GM12874 (cell line): ENCODE data around the gene GPR78.

Experiments used
- TF ChIP-seq, protein P1 (sequence below): IDR thresholded peaks from 2 replicates; pipeline ENCODE4 v1.5.1; 2011; ENCODE audit warnings: low read depth, mild to moderate bottlenecking, control low read depth, low read length, moderate library complexity; ENCODE audit not compliant: insufficient read depth

GPR78 gene

GRCh38 chr4:8606966-8607365, 26.8 kb downstream of the GPR78 start:
- TF ChIP-seq, protein P1, sequence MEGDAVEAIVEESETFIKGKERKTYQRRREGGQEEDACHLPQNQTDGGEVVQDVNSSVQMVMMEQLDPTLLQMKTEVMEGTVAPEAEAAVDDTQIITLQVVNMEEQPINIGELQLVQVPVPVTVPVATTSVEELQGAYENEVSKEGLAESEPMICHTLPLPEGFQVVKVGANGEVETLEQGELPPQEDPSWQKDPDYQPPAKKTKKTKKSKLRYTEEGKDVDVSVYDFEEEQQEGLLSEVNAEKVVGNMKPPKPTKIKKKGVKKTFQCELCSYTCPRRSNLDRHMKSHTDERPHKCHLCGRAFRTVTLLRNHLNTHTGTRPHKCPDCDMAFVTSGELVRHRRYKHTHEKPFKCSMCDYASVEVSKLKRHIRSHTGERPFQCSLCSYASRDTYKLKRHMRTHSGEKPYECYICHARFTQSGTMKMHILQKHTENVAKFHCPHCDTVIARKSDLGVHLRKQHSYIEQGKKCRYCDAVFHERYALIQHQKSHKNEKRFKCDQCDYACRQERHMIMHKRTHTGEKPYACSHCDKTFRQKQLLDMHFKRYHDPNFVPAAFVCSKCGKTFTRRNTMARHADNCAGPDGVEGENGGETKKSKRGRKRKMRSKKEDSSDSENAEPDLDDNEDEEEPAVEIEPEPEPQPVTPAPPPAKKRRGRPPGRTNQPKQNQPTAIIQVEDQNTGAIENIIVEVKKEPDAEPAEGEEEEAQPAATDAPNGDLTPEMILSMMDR = no peak

DNA sequence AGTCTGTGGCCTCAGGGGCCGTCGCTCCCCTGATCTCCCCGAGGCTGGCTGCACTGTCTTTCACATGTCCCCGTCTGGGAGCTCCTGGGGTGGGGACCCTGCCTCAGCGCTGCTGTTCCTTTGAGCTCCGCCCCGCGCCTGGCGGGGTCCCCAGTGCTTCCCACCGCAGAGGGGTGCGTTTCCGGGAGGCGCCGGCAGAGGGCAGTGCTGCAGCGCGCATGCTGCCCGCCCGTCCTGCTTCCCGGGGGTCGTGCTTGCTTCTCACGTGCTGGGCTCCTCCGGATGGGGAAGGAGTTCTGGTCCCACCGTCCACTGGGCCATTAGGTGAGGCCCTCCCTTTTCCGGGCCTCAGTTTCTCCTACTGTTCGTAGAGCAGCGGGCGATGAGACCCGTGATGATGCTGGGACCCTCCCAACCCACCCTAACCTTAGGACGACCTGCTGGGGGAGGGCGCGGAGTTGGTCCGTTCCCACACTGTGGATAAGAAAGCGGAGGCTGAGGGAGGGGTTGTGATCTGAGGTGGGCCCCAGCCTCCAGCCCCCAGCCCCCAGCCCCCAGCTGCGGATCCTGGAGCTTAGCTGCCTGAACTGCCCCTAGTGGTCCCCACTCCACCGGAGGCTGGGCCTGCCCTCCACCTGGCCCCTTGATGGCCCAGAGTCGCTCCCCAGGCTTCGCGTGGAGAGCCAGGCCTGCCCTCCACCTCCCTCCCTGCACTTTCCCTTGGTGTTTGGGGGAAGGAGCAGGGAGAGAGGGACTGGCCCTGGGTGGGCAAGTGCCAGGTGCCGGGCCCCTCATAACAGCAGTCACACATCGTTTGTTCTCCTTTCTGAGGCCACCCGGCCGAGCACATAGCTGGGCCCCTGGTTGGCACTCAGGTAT, 27.6 kb downstream of the GPR78 start:
- TF ChIP-seq, protein P1 = peak; percentile 99

DNA sequence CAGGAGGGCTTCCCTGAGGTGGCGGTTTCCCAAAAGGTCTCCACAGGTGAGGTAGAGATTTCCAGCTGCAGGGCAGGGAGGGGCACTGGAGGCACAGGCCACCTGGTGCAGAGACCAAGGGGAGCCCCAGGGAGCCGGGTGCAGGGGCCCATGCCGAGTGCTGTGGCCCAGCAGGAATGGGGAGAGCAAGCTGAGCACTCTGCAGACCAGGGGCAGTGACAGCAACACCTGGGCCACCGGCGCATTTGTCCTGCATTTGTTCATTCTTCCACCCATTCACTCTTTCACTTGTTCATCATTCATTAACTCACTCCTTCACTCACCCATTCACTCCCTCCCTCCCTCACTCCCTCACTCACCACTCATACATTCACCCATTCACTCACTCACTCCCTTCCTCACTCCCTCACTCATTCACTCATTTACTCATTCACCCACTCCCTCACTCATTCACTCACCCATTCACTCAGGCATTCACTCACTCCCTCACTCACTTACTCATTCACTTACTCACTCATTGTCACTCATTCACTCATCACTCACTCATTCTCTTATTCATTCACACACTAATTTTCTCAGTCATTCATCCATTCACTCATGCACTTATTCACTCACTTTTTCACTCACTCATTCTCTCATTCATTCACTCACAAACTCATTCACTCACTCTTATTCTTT, 28.7 kb downstream of the GPR78 start:
- TF ChIP-seq, protein P1 = no peak

GRCh38 chr4:8609406-8609805, 29.2 kb downstream of the GPR78 start:
- TF ChIP-seq, protein P1 = no peak

- TF ChIP-seq, protein P1 = no peak
Measured at GRCh38 chr4:8609824-8610350, 29.7 kb downstream of the GPR78 start.

GRCh38 chr4:8610858-8611616, 30.8 kb downstream of the GPR78 start:
- TF ChIP-seq, protein P1 = no peak

DNA sequence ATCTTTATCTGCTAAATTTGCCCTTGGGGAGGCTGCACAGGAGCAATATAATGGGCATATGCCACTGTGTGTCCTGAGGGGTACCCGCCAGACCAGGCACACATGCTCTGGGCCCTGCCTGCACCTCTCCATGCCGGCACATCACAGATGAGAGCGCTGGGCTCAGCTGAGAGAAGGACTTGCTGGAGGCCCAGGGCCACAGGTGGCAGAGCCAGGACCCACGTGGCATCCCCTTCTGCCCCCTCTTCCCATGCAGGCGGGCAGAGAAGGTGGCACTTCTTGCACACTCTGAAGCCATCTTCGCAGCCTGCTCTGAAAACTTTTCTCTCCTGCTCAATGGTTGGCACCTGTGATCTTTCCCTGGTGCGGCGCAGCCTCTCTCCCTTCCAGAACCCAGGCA, 32.5 kb downstream of the GPR78 start:
- TF ChIP-seq, protein P1 = no peak
